ENCODE data around the gene STX4. TPM values are rescaled to one million over a fixed set of nuclear protein-coding genes. Genes with fewer than 3 reads are reported as not detected.

STX4 gene
- total RNA-seq, 4 donors from 2014 or later: 19.0 to 35.9 (median 25.1) TPM

DNA sequence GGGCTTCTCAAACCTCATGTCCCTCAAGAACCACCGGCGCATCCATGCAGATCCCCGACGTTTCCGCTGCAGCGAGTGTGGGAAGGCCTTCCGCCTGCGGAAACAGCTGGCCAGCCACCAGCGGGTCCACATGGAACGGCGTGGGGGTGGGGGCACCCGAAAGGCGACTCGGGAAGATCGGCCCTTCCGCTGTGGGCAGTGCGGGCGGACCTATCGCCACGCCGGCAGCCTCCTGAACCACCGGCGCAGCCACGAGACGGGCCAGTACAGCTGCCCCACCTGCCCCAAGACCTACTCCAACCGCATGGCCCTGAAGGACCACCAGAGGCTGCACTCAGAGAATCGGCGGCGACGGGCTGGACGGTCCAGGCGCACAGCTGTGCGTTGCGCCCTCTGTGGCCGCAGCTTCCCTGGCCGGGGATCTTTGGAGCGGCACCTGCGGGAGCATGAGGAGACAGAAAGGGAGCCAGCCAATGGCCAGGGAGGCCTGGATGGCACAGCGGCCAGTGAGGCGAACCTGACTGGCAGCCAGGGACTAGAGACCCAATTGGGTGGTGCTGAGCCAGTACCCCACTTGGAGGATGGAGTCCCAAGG is 46.8 kb downstream of the STX4 start:
- TF ChIP-seq POLR2A (IDR thresholded peaks at IDR 0.05): no peak
- TF ChIP-seq, protein P1, sequence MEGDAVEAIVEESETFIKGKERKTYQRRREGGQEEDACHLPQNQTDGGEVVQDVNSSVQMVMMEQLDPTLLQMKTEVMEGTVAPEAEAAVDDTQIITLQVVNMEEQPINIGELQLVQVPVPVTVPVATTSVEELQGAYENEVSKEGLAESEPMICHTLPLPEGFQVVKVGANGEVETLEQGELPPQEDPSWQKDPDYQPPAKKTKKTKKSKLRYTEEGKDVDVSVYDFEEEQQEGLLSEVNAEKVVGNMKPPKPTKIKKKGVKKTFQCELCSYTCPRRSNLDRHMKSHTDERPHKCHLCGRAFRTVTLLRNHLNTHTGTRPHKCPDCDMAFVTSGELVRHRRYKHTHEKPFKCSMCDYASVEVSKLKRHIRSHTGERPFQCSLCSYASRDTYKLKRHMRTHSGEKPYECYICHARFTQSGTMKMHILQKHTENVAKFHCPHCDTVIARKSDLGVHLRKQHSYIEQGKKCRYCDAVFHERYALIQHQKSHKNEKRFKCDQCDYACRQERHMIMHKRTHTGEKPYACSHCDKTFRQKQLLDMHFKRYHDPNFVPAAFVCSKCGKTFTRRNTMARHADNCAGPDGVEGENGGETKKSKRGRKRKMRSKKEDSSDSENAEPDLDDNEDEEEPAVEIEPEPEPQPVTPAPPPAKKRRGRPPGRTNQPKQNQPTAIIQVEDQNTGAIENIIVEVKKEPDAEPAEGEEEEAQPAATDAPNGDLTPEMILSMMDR (IDR thresholded peaks at IDR 0.05): no peak
- Histone ChIP-seq H3K9me3 (no peaks in the 10 kb centered on the region), H3K27ac (no peak overlapping the region), H3K36me3 (peaks cover 33 to 90% (median 57%) of the 10 kb centered on the region in 3 donors), H3K27me3 (no peaks in the 10 kb centered on the region), H3K4me3 (no peak overlapping the region), H3K4me1 (peaks cover 6 to 30% (median 7%) of the 10 kb centered on the region in 3 donors)
- intact Hi-C loops (cut with DNase I): no loop called here
- no peak for DNase-seq
- WGBS, 2 donors: 92% methylated on average over 2 of the region's 40 CpGs; no CpG with 5 or more reads in 1 of the 2 donors

DNA sequence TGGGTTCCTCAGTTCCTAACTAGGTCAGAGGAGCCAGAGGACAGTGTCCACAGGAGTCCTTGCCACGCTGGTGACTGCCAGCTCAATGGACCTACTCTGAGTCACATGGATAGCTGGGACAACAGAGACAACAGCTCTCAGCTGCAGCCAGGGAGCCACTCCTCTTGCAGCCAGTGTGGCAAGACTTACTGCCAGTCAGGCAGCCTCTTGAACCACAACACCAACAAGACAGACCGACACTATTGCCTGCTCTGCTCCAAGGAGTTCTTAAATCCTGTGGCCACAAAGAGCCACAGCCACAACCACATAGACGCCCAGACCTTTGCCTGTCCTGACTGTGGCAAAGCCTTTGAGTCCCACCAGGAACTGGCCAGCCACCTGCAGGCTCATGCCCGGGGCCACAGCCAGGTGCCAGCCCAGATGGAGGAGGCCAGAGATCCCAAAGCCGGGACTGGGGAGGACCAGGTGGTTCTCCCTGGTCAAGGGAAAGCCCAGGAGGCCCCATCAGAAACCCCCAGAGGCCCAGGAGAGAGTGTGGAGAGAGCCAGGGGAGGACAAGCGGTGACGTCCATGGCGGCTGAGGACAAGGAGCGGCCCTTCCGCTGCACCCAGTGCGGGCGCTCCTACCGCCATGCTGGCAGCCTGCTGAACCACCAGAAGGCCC is 47.5 kb downstream of the STX4 start:
- H3K27me3 ChIP-seq: no peaks in the 10 kb centered on the region
- H3K36me3 ChIP-seq: peaks cover 33 to 98% (median 57%) of the 10 kb centered on the region in 3 donors
- no peak for DNase-seq
- H3K4me3 ChIP-seq: no peak overlapping the region
- intact Hi-C loops (cut with DNase I): no loop called here
- TF ChIP-seq, protein P1 (IDR thresholded peaks at IDR 0.05): no peak
- TF ChIP-seq POLR2A (IDR thresholded peaks at IDR 0.05): no peak
- H3K9me3 ChIP-seq: no peaks in the 10 kb centered on the region
- 86% methylated on average over 9 of the region's 13 CpGs; no CpG with 5 or more reads in 1 of the 2 donors for WGBS, 2 donors
- H3K4me1 ChIP-seq: peaks cover 2 to 22% (median 3%) of the 10 kb centered on the region in 3 donors
- no peak overlapping the region for H3K27ac ChIP-seq

DNA sequence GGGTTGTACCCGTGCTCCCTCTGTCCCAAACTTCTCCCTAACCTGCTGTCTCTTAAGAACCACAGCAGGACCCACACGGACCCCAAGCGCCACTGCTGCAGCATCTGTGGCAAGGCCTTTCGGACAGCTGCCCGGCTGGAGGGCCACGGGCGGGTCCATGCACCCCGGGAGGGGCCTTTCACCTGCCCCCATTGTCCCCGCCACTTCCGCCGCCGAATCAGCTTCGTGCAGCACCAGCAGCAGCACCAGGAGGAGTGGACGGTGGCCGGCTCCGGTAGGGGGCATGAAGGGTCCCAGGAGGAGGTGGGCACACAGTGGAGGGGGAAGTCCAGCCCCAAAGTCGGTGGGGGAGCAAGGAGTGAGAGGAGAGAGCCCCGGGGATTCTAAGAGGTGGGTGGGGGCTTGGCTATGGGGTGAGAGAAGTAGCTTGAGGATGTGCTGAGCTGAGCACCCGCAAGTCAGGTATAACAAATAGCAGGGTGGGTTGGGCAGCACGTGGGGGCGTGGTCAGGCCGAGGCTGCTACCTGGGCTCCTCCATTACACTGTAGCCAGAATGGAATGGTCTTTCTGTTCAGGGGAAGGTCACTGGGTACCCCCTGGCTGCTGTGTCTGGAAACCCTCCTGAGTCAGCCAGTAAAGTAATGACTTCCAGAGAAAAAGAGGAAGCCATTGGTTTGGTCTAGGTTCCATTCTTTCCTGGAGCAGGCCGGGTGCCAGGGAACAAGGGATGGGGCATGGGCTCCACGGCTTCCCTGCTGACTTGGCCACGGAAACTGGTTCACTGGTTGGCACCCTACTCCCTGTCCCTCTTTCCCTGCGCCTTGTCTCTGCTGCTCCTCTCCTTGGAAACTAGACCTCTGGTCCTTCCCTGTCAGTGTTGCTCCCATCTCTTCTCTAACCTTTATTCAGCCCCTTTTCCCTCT is 48.3 kb downstream of the STX4 start:
- intact Hi-C loops (cut with DNase I): no loop called here
- 67 to 83% methylated on average over 10 to 11 of the region's 26 CpGs for WGBS, 2 donors
- DNase-seq: no peak
- H3K9me3 ChIP-seq: no peaks in the 10 kb centered on the region
- peaks cover 31 to 98% (median 52%) of the 10 kb centered on the region in 3 donors for H3K36me3 ChIP-seq
- peaks cover 0 to 16% (median 2%) of the 10 kb centered on the region in 3 donors for H3K4me1 ChIP-seq
- H3K27ac ChIP-seq: no peak overlapping the region
- H3K27me3 ChIP-seq: no peaks in the 10 kb centered on the region
- H3K4me3 ChIP-seq: no peak overlapping the region
- TF ChIP-seq POLR2A (IDR thresholded peaks at IDR 0.05): no peak
- TF ChIP-seq, protein P1 (IDR thresholded peaks at IDR 0.05): no peak

DNA sequence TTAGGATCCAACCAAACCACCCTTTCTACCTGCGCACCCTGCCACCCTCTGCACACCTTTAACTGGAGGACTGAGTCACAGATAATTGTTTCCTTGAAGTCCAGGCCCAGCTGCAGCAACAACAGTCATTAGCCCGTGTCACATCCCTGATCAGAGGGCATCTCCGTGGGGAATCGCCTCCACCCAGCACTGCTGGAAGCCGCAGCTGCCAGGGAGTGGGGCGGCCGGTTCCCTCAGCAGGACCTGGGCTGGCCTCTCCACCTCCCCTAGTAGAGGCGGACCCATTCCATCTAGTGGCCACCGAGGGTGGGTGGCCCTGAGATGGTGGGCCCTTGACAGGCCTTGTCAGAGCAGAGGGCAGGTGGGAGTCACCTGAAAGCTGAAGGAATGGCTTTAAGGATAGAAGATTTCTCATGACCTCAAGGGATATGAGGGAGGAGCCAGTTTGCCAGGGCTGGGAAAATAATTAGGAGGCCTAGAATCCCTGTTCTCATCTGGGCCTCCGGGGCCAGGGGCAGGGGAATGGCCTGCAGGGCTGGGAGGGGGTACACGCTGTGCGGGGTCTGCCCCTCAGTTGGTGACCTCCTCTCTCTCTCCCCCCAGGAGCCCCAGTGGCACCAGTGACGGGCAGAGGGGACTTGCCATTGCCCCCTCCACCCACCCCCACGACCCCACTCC is 49.1 kb downstream of the STX4 start:
- WGBS, 2 donors: 60 to 74% methylated on average over 1 to 6 of the region's 14 CpGs
- H3K36me3 ChIP-seq: peaks cover 23 to 98% (median 46%) of the 10 kb centered on the region in 3 donors
- no peak for TF ChIP-seq POLR2A (IDR thresholded peaks at IDR 0.05)
- TF ChIP-seq, protein P1 (IDR thresholded peaks at IDR 0.05): no peak
- H3K4me1 ChIP-seq: peaks cover 0 to 16% (median 2%) of the 10 kb centered on the region in 3 donors
- no peak for DNase-seq
- no peak overlapping the region for H3K4me3 ChIP-seq
- H3K9me3 ChIP-seq: no peaks in the 10 kb centered on the region
- H3K27me3 ChIP-seq: no peaks in the 10 kb centered on the region
- intact Hi-C loops (cut with DNase I): no loop called here
- H3K27ac ChIP-seq: no peak overlapping the region

Data from esophagus squamous epithelium (tissue), 5 donors.